RPMI7951 (cell line): Measurements from ENCODE around the gene ITGB6. TPM values are rescaled to one million over a fixed set of nuclear protein-coding genes. Genes with fewer than 3 reads are reported as not detected.

Experiments used
- DNase-seq: peaks from one replicate; pipeline ENCODE4 v3.0.0-alpha.2; 2012; ENCODE audit warnings: low read depth
- total RNA-seq: library from RNA; depleted of rRNA; stranded (reverse); fragments of >200 nt; shearing (Covaris generic); gene quantifications from 2 replicates; pipeline ENCODE4 v1.2.3, GENCODE V29; 2014; rRNA removed

The ITGB6 gene
- 0.10 and 0.36 TPM in 2 replicates for total RNA-seq

DNA sequence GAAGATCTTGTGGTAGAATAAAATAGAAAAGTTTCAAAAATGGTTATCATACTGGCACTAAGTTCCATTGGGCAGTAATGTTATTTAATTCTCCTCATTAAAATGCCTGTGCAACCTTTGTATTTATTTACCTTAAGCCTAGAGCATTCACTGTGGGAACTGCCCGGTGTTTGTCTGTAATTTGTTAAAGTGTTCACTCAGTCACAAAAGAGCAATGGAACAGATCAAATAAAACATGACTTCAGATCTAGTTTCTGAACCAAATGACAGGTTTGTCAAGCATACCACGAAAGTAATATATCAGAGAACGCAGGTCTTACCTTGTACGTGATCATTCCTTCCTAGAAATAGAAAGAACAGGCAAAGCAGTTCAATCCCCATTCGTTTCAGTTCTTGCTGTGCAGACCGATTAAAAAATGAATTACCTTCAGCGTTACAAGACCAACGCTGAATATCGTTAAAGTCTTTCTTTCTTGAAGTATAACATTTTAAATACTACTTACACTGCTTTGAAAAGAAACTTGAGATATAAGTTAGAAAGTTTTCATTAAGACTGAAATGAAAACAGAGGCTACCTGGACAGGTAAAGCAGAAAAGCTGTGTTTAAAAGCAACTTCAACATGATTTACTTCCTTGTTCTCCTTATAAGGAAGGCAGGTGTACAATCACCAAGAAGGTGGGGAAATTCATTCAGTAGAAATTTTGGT is at the start of gene ITGB6:
Gene ITGB6 (minus strand): TSS at position 590 of the 707 bp plus-strand sequence. CDS start 209 bp downstream, at position 381.
- DNase-seq: no peak

DNA sequence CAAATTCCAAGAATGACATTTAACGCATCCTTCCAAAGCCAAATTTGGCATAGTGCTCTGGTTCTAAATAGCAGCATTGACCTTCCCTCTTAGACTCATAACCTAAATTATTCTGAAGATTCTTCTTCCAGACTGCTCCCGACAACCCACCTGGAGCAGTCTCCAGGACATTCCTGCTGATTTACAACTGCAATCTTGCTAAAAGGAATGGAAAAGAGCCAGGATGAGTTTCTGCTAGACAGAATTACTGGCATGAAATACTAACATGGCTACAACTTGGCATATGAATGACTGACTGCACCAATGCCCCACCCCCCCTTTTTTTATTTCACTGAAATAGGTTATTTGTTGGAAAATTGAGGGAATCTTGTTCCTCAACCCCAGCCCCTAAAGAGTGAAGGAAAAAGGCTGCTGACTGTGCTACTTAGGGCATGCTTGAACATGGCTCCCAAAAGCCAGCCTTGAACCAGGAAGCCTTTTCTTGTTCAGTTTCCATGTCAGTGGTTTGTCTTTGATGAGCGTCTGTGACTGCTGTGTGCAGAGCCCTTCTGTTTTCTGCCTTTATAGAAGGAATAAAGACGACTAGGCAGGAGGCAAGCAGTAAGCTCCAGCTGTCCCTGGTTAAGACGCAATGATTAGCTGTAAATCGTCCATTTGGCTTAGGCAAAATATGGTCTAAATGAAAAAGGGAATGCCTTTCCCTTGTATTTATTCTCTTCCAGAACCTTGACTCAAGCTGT is 47.4 kb upstream of the ITGB6 start:
- no peak for DNase-seq

GRCh38 chr2:160246356-160246755 is 46.3 kb upstream of the ITGB6 start:
- DNase-seq: peak; percentile 64

DNA sequence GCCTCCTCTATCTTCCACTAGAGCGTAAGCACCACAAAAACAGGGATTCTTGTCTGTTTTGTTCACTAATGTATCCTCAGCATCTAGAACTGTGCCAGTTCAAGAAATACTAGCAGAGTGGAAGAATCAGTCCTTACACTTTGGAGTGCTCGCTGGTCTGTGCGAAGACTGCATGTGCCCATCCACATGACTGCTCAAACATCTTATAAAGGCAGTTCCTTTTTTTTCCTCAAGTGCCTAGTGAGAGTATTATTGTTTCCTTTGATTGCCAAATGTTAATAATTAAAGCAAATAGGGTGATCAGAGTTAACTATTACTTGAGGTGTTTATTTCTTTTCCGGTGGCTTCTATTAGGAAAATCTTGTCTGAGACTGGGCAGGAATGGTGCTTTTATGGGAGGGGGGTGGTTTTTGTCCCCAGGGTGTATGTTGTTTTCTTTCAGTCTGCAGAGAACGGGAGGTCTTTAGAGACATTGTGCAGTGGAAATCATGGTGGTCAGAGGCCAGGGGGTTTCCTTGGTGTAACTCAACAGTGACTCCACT is 45.6 kb upstream of the ITGB6 start:
- DNase-seq: no peak

- DNase-seq: peak; percentile 22
These were observed 43.0 kb upstream of the ITGB6 start for GRCh38 chr2:160242893-160243564.

GRCh38 chr2:160241251-160242137 is 41.4 kb upstream of the ITGB6 start:
- peak; percentile 98 for DNase-seq

- DNase-seq: no peak
These were observed 39.4 kb upstream of the ITGB6 start for GRCh38 chr2:160239436-160239835.

- no peak for DNase-seq
These were observed 38.3 kb upstream of the ITGB6 start for GRCh38 chr2:160238392-160238791.

- no peak for DNase-seq
These were observed 32.9 kb upstream of the ITGB6 start for GRCh38 chr2:160232905-160233475.

- peak; percentile 77 for DNase-seq
These were observed 29.5 kb upstream of the ITGB6 start for GRCh38 chr2:160229591-160229990.

DNA sequence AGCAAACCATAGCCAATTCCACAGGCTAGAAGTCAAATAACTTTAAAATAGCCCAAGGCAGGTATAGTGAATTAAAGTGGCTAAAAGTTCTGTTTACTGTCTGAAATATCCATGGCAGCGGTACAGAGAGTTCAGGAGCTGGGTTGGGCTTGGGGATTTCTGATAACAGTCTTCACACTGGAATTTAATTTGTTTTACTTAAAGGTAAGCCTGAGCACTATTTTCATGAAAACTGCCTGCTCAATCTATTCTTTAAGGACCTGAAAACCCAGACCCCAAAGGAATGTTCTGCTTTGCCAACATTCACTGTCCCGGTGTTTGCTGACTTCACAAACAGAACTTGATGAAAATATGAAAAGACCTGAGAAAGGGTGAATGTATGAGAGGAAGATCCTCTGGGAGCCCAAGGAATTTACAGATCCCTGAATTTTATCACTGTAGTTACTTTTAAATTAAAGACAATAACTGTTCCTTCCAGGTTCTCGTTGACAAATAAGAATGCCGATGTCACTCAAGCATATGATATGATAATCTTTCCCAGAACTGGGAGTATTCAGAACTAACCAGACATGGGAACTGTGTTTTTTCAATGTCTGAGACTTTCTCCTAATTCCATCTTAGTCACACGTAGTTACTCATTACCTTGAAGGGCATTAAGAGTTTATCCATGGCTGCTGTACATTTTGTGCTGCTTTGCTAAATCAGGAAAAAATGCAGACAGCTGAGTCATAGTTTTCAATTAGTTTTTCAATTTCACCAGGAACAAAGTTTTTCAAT is 28.3 kb upstream of the ITGB6 start:
- peak; percentile 95 for DNase-seq

DNA sequence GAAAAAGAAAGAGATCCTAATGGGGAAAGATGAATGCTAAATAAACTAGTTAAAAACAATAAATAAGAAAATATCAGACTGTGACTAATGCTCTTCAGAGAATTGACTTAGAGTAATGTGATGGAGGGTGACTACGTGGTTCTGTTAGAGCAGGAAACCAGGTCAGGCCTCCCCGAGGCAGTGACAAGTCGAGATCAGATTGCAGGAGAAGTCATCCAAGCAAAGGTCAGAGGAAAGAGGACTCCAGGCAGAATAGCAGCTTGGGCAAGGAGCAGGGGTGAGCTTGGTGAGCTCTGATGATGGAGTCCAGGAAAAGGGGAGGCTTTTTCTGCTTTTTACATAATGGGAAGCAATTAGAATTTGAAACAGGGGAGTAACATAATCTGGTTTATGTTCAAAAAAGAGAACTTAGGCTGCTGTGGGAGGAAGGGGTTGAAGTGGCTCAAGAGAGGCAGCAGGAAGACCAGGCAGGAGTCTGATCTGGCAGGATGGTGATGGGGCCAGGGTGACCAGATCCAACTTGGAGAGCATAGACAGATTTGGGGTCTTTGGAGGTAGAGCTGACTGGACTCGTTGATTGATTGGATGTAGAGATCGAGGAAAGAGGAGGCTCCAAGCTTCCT is 27.3 kb upstream of the ITGB6 start:
- DNase-seq: peak; percentile 90

DNA sequence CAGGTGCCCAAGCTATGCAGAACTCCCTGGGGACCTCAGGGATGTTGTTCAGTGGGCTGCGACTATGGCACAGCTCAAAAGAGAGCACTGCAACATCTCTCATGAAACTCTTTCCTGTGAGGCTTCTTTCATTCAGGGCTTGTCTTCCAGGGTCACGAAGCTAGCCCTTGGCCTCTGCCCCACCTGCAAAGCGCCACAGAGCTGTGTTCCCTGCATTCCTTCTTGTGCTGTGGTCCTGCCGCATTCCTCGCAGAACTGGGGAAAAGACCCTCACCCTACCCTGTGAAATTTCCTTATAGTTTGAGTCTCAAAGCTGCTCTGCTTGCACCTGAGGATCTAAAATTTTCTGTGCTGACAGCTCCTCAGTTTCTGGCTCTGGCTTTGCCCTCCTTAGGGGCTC is 26.3 kb upstream of the ITGB6 start:
- DNase-seq: no peak

DNA sequence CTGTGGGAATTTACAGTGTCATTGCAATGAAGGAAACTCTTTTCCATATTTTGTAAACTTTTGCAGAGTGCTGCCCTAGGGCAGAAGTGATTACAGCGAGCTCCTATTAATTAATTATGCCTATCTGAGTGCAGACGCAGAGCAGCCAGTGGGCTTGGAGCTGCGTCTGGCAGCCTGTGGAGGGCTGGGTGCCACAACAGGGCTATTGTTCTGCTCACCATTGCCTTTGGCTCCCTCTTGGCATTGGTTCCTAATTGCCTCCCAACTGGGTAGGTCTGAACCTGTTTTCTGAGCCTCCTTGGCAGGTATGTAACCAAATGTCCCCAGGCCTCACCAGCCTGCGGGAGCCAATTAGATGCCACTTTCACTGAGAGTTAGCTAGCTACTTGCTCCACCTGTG is 25.6 kb upstream of the ITGB6 start:
- no peak for DNase-seq

DNA sequence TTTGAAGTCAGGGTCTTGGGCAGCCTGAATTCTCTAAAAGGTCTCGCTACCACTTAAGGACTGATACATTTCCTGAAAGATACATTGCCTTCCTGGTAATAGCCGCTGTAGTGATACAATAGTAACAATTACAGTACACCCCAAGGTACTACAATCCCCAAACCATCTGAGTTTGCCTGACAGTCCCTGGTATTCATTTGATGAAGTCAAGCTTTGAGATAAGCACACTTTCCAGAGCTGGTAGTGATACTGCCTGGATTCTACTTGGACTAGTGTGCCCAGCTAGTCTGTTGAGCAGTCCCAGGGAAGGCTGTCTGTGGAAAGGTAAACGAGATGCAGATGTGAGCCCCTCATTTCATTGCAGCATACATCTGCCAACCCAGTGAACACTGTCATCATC is 24.4 kb upstream of the ITGB6 start:
- no peak for DNase-seq

DNA sequence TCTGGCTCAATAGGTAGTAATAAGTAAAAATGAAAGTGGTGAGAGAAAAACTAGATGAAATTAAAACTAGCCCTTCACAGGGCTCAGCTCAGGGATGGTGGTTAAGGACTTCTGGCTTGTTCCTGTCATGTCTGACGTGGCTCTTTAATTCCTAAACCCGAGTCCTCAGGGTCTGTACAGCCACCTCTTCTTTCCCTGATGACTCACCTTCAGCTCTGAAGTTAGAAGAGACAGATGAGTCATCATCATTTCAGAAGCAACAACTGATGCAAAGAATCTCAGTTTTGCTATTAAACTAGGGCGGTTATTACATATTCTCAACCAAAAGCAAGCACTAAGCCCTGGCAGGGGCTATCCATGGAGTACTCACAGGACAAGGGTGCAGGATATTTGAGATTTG is 24.0 kb upstream of the ITGB6 start:
- DNase-seq: peak; percentile 99

- DNase-seq: no peak
These were observed 23.5 kb upstream of the ITGB6 start for GRCh38 chr2:160223560-160223959.

- no peak for DNase-seq
These were observed 22.6 kb upstream of the ITGB6 start for GRCh38 chr2:160222546-160223283.
